GM18511 (cell line): Measurements from ENCODE around the gene HEPH.
"Not testable (repeated sequence)": the region's sequence is repeated elsewhere in the genome, so short reads cannot be mapped to it uniquely, and the experiment has no call there.

Source experiments
- ATAC-seq: cut with Tn5 transposase; IDR thresholded peaks from one replicate; pipeline ENCODE4 v1.9.1; 2021; ENCODE audit warnings: mild to moderate bottlenecking, moderate library complexity; ENCODE audit not compliant: unreplicated experiment

Gene HEPH, protein sequence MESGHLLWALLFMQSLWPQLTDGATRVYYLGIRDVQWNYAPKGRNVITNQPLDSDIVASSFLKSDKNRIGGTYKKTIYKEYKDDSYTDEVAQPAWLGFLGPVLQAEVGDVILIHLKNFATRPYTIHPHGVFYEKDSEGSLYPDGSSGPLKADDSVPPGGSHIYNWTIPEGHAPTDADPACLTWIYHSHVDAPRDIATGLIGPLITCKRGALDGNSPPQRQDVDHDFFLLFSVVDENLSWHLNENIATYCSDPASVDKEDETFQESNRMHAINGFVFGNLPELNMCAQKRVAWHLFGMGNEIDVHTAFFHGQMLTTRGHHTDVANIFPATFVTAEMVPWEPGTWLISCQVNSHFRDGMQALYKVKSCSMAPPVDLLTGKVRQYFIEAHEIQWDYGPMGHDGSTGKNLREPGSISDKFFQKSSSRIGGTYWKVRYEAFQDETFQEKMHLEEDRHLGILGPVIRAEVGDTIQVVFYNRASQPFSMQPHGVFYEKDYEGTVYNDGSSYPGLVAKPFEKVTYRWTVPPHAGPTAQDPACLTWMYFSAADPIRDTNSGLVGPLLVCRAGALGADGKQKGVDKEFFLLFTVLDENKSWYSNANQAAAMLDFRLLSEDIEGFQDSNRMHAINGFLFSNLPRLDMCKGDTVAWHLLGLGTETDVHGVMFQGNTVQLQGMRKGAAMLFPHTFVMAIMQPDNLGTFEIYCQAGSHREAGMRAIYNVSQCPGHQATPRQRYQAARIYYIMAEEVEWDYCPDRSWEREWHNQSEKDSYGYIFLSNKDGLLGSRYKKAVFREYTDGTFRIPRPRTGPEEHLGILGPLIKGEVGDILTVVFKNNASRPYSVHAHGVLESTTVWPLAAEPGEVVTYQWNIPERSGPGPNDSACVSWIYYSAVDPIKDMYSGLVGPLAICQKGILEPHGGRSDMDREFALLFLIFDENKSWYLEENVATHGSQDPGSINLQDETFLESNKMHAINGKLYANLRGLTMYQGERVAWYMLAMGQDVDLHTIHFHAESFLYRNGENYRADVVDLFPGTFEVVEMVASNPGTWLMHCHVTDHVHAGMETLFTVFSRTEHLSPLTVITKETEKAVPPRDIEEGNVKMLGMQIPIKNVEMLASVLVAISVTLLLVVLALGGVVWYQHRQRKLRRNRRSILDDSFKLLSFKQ

DNA sequence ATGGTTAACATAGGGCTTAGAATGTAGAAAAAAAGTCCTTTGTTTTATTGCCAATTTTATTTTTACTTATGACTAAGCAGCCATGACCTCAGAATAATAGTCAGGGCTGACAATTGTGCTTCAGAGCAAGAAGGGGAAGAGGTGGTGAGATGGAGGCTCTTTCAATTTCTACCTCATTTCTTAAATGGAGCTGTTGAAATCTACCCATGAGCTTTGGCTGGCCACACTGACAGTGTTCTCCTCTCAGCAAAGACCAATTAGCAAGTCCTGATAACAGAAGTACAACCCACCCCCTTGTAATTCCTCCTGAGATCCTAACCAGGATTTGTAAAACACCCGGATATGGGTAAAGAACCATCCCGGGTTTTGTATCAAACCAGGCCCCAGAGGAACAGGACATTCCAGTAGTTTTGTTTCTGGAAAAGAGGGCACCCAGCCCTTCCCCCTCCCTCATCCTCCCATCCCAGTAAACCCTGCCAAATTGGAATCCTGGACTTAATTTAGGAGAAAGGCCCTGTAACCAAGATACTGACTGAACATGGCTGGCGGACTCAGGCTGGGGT, at the start of gene HEPH:
HEPH (plus strand) TSS at position 399 of the 563 bp plus-strand sequence. CDS start 6,324 bp downstream, outside the sequence.
- no peak for ATAC-seq

DNA sequence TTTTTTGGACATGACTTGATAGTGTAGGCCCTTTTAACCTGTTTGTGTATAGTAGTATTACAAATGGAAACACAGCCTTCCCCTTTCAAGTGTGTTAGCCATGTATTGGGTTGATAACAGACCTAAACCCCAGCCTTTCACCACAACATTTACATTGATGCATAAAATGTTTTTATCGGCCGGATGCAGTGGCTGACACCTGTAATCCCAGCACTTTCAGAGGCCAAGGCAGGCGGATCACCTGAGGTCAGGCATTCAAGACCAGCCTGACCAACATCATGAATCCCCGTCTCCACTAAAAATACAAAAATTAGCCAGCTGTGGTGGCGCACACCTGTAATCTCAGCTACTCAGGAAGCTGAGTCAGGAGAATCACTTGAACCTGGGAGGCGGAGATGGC, 45.3 kb upstream of the HEPH start:
- ATAC-seq = not testable (repeated sequence)

DNA sequence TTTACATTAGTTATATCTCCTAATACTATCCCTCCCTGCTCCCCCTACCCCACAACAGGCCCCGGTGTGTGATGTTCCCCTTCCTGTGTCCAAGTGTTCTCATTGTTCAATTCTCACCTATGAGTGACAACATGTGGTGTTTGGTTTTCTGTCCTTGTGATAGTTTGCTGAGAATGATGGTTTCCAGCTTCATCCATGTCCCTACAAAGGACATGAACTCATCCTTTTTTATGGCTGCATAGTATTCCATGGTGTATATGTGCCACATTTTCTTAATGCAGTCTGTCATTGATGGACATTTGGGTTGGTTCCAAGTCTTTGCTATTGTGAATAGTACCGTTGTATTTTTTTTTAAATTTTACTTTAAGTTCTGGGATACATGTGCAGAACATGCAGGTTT, 42.7 kb upstream of the HEPH start:
- not testable (repeated sequence) for ATAC-seq

DNA sequence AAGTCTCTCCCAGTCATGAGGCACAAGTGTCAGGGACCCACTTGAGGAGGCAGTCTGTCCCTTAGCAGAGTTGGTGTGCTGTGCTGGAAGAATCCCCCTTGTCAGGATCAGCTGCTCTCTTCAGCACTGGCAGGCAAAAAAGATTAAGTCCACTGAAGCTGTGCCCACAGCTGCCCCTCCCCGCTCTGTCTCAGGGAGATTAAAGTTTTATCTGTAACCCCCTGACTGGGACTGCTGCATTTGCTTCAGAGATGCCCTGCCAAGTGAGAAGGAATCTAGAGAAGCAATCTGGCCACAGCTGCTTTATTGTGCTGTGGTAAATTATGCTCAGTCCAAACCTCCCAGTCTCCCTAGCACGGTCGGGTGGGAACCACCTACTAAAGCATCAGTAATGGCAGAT, 37.4 kb upstream of the HEPH start:
- ATAC-seq = no peak

DNA sequence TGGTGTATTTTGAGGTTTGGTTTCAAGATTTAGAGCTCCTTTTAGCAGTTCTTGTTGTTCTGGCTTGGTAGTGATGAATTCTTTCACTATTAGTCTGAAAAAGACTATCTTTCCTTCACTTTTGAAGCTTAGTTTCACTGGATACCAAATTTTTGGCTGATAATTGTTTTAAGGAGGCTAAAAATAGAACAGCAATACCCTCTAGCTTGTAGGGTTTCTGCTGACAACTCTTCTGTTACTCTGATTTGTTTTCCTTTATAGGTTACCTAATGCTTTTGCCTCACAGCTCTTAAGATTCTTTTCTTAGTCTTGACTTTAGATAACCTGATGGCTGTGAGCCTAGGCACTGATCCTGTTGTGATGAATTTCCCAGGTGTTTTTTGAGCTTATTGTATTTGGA, 33.6 kb upstream of the HEPH start:
- peak; percentile 72 for ATAC-seq

DNA sequence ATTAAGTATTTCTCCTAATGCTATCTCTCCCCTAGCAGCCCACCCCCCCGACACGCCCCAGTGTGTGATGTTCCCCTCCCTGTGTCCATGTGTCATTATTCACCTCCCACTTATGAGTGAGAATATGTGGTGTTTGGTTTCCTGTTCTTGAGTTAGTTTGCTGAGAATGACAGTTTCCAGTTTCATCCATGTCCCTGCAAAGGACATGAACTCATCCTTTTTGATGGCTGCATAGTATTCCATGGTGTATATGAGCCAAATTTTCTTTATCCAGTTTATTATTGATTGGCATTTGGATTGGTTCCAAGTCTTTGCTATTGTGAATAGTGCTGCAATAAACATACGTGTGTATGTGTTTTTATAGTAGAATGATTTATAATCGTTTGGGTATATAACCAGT, 28.8 kb upstream of the HEPH start:
- ATAC-seq = not testable (repeated sequence)

DNA sequence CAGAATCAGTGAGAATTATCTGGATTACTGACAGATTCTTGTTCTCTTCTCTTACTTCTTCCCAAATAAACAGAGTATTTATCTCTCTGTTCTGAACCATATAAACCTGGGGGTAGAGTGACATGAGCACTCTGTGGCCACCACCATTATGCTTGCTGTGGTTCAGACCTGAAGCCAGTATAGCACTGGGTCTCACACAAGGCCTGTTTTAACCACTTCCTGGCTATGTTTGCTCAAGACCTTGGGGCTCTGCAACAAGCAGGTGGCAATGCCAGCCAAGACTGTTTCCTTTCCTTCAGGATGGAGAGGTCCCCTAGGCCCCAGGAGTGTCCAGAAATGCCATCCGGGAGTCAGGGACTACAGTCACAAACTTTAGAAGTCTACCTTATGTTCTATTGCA, 21.7 kb upstream of the HEPH start:
- no peak for ATAC-seq

DNA sequence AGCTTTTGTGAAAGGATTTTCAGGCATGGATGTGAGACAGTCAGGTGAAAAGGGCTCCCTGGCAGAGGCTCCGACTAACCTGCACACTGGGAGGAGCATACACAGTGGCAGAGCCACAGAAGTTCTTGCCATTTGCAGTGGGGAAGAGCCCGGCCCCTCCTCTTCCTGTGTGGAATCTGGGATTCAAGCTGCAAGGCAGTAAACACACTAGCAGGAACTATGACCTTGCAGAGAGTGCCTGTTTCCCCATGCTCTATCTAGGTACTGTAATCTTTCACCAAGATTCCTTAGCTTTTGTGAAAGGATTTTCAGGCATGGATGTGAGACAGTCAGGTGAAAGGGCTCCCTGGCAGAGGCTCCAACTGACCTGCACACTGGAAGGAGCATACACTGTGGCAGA, 19.8 kb upstream of the HEPH start:
- no peak for ATAC-seq

DNA sequence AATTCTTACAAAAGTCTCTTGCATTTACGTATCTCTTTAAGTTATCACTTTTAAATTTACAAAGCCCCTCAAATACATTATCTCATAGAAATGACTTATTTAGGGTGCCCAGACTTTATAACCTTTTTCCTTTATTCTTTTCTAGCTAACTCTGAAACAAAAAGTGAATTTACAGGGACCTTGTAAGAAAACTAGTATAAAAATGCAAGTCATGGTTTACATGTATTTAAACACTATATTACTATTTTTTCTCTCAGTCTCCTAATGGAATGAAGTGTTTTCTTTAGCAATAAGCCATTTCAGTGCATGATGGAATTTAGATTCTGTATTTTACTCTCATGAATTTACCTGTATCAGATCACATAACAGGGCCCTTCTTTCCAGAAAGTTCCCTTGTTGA, 14.5 kb upstream of the HEPH start:
- ATAC-seq = no peak

DNA sequence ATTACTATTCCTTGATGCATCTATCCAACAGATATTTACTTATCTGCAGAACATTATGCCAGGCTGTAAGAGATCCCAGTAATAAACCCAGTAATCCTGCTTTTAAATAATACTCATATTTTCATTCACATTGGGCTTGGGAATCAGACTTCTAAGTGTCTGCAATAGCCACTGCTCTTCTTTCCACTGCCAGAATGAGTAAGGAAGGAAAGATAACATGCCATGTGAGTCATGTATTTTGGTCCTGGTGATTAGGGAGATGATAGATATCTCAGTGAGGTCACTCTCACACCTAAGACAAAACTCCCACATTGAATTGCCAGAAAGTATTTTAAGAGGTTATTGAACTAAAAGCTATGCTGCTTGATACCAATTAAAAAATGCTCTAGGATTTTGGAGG, 13.9 kb upstream of the HEPH start:
- ATAC-seq = no peak

DNA sequence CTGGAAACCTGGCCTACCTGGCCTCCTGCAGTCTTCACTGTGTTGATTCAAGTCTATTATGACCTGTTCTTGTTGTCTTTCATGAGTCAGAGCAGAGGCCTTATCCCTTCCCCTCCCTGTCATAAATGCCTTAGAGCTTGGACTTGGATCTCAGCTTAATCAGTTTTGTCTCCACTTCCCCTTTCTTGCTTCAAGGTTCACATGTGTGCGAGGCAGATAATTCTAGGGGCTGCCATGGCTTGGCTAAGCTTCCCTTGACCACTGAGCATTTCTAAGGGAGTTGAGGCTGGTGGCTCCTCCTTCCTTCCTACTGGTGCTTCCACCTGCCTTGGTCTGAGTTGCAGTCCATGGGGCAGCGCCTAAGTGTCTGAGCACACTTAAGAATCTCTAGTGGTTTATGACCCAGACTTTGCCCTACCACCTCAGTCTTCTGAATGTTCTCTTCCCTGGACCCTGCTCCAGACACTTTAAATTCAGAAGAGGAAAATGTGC, 1.7 kb upstream of the HEPH start:
- ATAC-seq = no peak

DNA sequence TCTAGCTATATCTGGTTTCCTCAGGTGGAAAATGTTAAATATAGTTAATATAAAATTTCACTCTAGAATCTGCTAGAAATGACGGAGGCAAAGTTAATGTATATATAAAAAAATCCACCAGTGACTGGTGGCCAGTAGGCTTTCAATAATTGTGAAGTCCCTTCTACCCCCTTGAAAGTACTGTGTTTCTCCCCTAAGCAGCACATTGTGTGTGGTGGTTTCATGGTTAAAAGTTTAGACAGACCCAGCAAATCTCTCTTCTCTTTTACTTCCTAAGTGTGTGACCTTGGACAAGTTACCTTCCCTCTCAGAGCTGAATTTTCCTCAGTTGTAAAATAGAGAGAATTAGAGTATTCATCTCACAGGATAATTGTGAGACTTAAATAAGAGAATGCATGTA, 600 bp upstream of the HEPH start:
- ATAC-seq = no peak

DNA sequence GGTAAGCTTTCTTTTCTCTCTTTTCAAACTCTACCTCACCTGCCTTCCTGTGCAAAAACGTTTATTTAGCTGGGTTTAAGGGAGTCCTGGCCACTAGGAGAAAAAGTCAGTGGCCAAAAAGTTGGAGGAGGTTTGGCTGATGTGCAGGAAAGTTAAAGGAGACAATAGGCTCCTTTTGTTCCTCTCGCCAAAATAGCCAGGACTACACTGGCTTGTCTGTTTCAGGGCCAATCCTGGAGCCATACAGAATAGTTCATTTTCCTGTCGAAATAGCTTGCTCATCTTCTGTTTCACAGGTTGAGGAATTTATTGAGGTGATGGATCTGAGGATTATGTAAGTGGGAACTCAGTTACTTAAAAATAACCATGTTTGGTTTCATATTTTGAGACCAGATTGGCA, 423 bp downstream of the HEPH start:
- ATAC-seq = no peak

DNA sequence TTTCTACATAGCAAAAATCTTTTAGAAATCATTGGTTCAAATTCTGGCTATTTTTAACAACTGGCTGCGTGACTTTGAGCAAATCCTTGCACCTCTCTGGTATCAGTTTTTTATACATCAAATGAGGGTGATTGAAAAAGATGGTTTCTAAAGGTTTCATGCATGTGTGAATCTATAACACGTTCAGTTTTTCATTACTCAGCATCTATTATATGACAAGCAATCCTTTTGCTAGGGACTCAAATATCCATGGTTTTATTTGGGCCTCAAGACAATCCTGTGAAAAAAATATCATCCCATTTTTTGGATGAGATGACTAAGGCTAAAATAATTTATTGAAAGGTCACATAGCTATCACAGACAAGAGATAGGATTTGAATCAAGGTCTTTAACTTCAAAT, 884 bp downstream of the HEPH start:
- ATAC-seq = no peak

DNA sequence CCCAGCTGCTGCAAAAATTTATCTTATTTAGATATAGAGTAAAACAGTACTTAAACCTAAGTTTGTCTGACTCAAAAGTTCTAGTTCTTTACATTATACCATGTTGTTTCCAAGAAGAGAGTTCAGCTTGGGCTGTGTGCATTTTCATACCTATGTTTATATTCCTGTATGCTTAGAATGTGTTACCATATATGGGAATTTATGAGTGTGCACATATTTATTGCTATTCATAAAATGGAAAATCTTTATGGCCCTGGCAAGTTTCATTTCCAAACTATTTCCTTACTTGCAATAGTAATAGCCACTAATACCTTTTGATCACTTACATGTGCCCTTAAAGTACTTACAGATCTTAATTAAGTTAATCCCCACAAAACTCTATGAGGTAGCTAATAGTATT, 2.6 kb downstream of the HEPH start:
- ATAC-seq = no peak

DNA sequence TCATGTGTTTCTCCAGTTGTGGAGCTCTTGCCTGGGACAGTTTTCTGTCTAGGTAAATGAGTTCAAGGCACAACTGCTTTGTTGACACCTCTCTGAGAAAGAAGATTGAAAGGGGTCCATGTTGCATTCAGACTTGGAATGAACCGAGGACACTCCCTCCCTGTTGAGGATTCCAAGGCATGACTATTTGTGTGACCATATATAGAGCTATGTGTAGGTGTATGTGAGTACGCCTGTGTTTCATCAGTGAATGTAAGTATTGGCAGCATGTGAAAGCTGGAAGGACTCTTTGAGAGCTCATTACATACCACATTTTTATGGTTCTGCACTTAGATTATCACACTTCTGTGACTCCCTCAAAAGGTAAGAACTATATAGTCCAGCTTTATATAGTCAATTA, 3.4 kb downstream of the HEPH start:
- no peak for ATAC-seq

DNA sequence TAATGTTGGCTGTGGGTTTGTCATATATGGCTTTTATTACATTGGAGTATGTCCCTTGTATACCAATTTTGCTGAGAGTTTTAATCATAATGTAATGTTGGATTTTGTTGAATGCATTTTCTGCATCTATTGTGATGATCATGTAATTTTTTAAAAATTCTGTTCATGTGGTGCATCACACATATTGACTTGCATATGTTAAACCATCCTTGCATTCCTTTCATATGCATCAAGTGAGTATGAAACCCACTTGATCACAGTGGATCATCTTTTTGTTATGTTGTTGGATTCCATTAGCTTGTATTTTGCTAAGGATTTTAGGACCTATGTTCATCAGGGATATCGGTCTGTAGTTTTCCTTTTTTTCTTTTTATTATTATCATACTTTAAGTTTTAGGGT, 12.1 kb downstream of the HEPH start:
- ATAC-seq = no peak

DNA sequence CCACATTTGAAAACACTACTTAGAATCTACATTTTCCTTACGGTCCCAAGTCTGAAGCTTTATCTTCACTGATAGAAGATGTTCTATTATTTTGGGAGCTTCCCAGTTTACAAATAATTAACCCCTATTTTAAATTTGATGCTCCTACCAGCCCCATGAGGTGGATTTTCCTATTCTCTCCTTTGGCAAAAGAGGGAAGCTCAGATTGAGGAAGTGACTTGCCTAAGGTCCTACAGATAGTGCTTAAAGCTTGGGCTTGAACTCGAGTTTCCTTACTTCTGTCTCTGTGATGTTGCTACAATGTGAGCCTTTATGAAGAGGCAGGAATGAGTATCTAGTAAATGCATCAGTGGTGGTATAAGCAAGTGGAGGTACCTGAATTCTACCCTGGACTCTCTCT, 27.5 kb downstream of the HEPH start:
- no peak for ATAC-seq

DNA sequence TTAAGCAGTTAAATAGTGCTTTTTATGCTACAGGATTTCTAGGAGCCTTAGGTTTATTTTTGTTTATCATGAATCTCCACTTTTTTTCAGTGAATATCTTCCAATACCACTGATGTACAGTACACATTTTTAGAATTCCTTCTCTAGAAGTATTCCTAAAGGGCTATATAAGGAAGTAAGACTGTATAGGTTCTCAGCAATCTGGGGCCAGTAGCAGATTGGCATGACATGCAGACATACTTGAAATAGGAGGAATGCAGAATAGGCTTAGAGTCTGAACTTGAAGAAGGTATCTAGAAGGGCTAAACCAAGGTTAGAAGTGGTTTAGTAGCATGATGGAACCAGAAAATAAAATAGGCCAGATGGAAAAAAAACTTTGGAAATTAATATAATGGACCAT, 29.8 kb downstream of the HEPH start:
- no peak for ATAC-seq

DNA sequence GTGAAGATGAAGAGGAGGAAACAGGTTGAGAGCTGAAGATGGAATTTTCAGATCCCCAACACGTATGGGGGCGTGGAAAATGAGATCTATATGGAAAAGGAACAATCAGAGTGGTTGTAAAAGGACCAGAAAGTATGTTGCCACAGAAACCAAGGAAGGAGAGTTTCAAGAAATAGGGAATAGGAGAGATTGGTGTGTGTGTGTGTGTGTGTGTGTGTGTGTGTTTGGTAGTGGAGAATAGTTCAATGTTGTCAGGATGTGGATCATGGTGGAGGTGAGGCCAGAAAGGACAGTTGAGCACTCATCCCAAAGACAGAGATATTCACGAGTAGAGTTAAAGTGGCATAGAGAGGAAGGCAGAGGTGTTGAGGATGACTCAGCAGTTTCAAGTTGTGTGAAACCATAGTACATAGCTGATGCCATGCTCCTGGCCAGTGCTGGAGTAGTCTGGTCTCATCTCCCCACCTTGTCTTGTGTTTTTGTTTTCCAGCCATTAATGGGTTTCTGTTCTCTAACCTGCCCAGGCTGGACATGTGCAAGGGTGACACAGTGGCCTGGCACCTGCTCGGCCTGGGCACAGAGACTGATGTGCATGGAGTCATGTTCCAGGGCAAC, 36.1 kb downstream of the HEPH start:
- peak; percentile 91 for ATAC-seq
